Fibroblast of lung (primary cell): ENCODE results near the gene CDKN2D. TPM values are rescaled to one million over a fixed set of nuclear protein-coding genes. Genes with fewer than 3 reads are reported as not detected.

Experiments used
- DNase-seq, 2 donors: peaks; one replicate each; pipeline versions ENCODE4 v3.0.0 to v3.0.0-alpha.2; 2010; ENCODE audit warnings: low read depth in 2 of 2
- H2AFZ ChIP-seq: 2 replicates; pipeline ENCODE4 v1.5.1; 2012; ENCODE audit warnings: low read length, control low read depth, inconsistent platforms
- H3K27ac ChIP-seq: 2 replicates; pipeline ENCODE4 v1.5.1; 2011; ENCODE audit warnings: low read length, control low read depth; ENCODE audit not compliant: insufficient read depth
- H3K27me3 ChIP-seq: 2 replicates; pipeline ENCODE4 v1.5.1; 2011; ENCODE audit warnings: mild to moderate bottlenecking, low read length; ENCODE audit not compliant: control insufficient read depth, insufficient read depth
- H3K36me3 ChIP-seq: 2 replicates; pipeline ENCODE4 v1.5.1; 2011; ENCODE audit warnings: low read length; ENCODE audit not compliant: control insufficient read depth, insufficient read depth
- H3K4me1 ChIP-seq: 2 replicates; pipeline ENCODE4 v1.5.1; 2011; ENCODE audit warnings: low read length; ENCODE audit not compliant: control insufficient read depth, insufficient read depth; ENCODE audit errors: extremely low read depth
- H3K4me2 ChIP-seq: 2 replicates; pipeline ENCODE4 v1.5.1; 2011; ENCODE audit warnings: low read length, control low read depth; ENCODE audit not compliant: insufficient read depth; ENCODE audit errors: extremely low read depth
- H3K4me3 ChIP-seq, 4 experiments: fragments of 200-600 bp in 1 of 4; sonication (generic) in 1 of 4; replicated peaks in 1 of 4; 2 replicates each; pipeline ENCODE4 v1.5.1; 2011 to 2016; ENCODE audit warnings: low read length in 4 of 4, low read depth in 3 of 4, mild to moderate bottlenecking in 3 of 4, control low read depth in 2 of 4, inconsistent platforms in 1 of 4, mixed read lengths in 1 of 4; ENCODE audit not compliant: insufficient read depth in 1 of 4; ENCODE audit errors: control extremely low read depth in 1 of 4
- H3K79me2 ChIP-seq: 2 replicates; pipeline ENCODE4 v1.5.1; 2012; ENCODE audit warnings: mild to moderate bottlenecking, low read length, inconsistent platforms; ENCODE audit not compliant: control insufficient read depth, insufficient read depth
- H3K9ac ChIP-seq: 2 replicates; pipeline ENCODE4 v1.5.1; 2011; ENCODE audit warnings: mild to moderate bottlenecking, low read length, control low read depth; ENCODE audit not compliant: insufficient read depth
- H3K9me3 ChIP-seq: 2 replicates; pipeline ENCODE4 v1.5.1; 2012; ENCODE audit warnings: low read depth, low read length; ENCODE audit not compliant: control insufficient read depth, insufficient read depth
- H4K20me1 ChIP-seq: 2 replicates; pipeline ENCODE4 v1.5.1; 2011; ENCODE audit warnings: low read length; ENCODE audit not compliant: control insufficient read depth, insufficient read depth; ENCODE audit errors: extremely low read depth
- CTCF ChIP-seq, 2 donors: IDR thresholded peaks in 1 of 2; conservative IDR thresholded peaks in 1 of 2; 1 replicate in 1 of 2; 2 replicates in 1 of 2; pipeline ENCODE4 v1.5.1; 2011 to 2012; ENCODE audit warnings: low read length in 2 of 2, control low read depth in 1 of 2, inconsistent platforms in 1 of 2, low read depth in 1 of 2, mild to moderate bottlenecking in 1 of 2
- EZH2 ChIP-seq: IDR thresholded peaks from 2 replicates; pipeline ENCODE4 v1.5.1; 2012; ENCODE audit warnings: low read length, control low read depth, mild to moderate bottlenecking; ENCODE audit errors: missing control alignments
- polyA plus RNA-seq, 2 donors: library from polyadenylated mRNA; depleted of rRNA in 1 of 2; stranded (reverse) in 1 of 2; unstranded in 1 of 2; fragments of >200 nt; gene quantifications; 2 replicates each; pipeline ENCODE4 v1.2.1, GENCODE V29; 2011 to 2012; ENCODE audit warnings: missing spikeins in 1 of 2
- total RNA-seq: library from RNA; depleted of rRNA; stranded (reverse); fragments of >200 nt; gene quantifications from 2 replicates; pipeline ENCODE4 v1.2.1, GENCODE V29; 2014

CDKN2D gene
- total and polyA plus RNA-seq, 2 donors (not counting 1 experiment from before 2014, with no cell fraction given): 9.7 to 10.7 TPM

GRCh38 chr19:10538204-10538983, 30.4 kb downstream of the CDKN2D start:
- Histone ChIP-seq H3K9ac (no peak overlapping the region), H4K20me1 (no peaks in the 10 kb centered on the region), H3K4me3 (no peak overlapping the region), H3K4me2 (no peak overlapping the region), H3K4me1 (no peaks in the 10 kb centered on the region), H3K79me2 (no peaks in the 10 kb centered on the region), H3K9me3 (no peaks in the 10 kb centered on the region), H3K36me3 (no peaks in the 10 kb centered on the region), H2AFZ (no peak overlapping the region), H3K27me3 (no peaks in the 10 kb centered on the region), H3K27ac (no peak overlapping the region)
- no peak for DNase-seq
- TF ChIP-seq EZH2 (no peak), CTCF (conservative IDR thresholded peaks at IDR 0.05 in 1 of 2, IDR thresholded peaks at IDR 0.05 in 1 of 2; ENCODE audit: low read depth in 1 of 2, low read length in 2 of 2) (no peak)

GRCh38 chr19:10537668-10538067, 31.1 kb downstream of the CDKN2D start:
- H3K4me2 ChIP-seq: no peak overlapping the region
- no peak overlapping the region for H2AFZ ChIP-seq
- no peak overlapping the region for H3K4me3 ChIP-seq
- H3K9ac ChIP-seq: no peak overlapping the region
- no peaks in the 10 kb centered on the region for H3K27me3 ChIP-seq
- DNase-seq: no peak
- H4K20me1 ChIP-seq: no peaks in the 10 kb centered on the region
- no peaks in the 10 kb centered on the region for H3K9me3 ChIP-seq
- H3K4me1 ChIP-seq: no peaks in the 10 kb centered on the region
- no peaks in the 10 kb centered on the region for H3K36me3 ChIP-seq
- no peaks in the 10 kb centered on the region for H3K79me2 ChIP-seq
- TF ChIP-seq CTCF (conservative IDR thresholded peaks at IDR 0.05 in 1 of 2, IDR thresholded peaks at IDR 0.05 in 1 of 2; ENCODE audit: low read depth in 1 of 2, low read length in 2 of 2): no peak
- TF ChIP-seq EZH2: no peak
- H3K27ac ChIP-seq: no peak overlapping the region

- DNase-seq: peak in 1 of 2 donors; percentile 37
- H3K4me1 ChIP-seq: no peaks in the 10 kb centered on the region
- no peak overlapping the region for H3K9ac ChIP-seq
- no peak overlapping the region for H2AFZ ChIP-seq
- H3K4me2 ChIP-seq: no peak overlapping the region
- H3K27me3 ChIP-seq: no peaks in the 10 kb centered on the region
- H3K36me3 ChIP-seq: no peaks in the 10 kb centered on the region
- no peaks in the 10 kb centered on the region for H3K9me3 ChIP-seq
- no peak for TF ChIP-seq EZH2
- TF ChIP-seq CTCF (conservative IDR thresholded peaks at IDR 0.05 in 1 of 2, IDR thresholded peaks at IDR 0.05 in 1 of 2; ENCODE audit: low read depth in 1 of 2, low read length in 2 of 2): no peak
- H3K27ac ChIP-seq: no peak overlapping the region
- H3K79me2 ChIP-seq: no peaks in the 10 kb centered on the region
- no peaks in the 10 kb centered on the region for H4K20me1 ChIP-seq
- no peak overlapping the region for H3K4me3 ChIP-seq
These were observed 33.2 kb downstream of the CDKN2D start for GRCh38 chr19:10535613-10536012.
